Stimulated activated naive B cell treated with anti-CD40 and anti-IgM and Interleukin-4, amounts not matched to agents 10 μg/mL and 1 μg/mL and 100 μg/mL, for 72 hours (primary cell): ENCODE data around the gene FBH1.

Source experiments
- ATAC-seq, 2 donors: fragments of 150-1000 bp; cut with Tn5 transposase; replicated peaks; 2 replicates each; pipeline ENCODE4 v1.10.0; 2021; ENCODE audit warnings: moderate library complexity in 1 of 2
- DNase-seq: peaks from one replicate; pipeline ENCODE4 v3.0.0; 2021
- H3K27ac Mint-ChIP-seq: one replicate; pipeline ENCODE4 v1.8.0; 2022; ENCODE audit warnings: mild to moderate bottlenecking, mixed read lengths
- H3K27me3 Mint-ChIP-seq, 2 donors: one replicate each; pipeline ENCODE4 v1.8.0; 2022; ENCODE audit warnings: mixed read lengths in 2 of 2
- H3K36me3 Mint-ChIP-seq, 2 donors: one replicate each; pipeline ENCODE4 v1.8.0; 2022; ENCODE audit warnings: mixed read lengths in 2 of 2, mild to moderate bottlenecking in 1 of 2
- H3K4me1 Mint-ChIP-seq, 2 donors: one replicate each; pipeline ENCODE4 v1.8.0; 2022; ENCODE audit warnings: mixed read lengths in 2 of 2, mild to moderate bottlenecking in 1 of 2
- H3K4me3 Mint-ChIP-seq, 2 donors: one replicate each; pipeline ENCODE4 v1.8.0; 2022; ENCODE audit warnings: mild to moderate bottlenecking in 2 of 2, mixed read lengths in 2 of 2, moderate library complexity in 1 of 2
- H3K9me3 Mint-ChIP-seq, 2 donors: one replicate each; pipeline ENCODE4 v1.8.0; 2022; ENCODE audit warnings: mixed read lengths in 2 of 2, mild to moderate bottlenecking in 1 of 2

The FBH1 gene

DNA sequence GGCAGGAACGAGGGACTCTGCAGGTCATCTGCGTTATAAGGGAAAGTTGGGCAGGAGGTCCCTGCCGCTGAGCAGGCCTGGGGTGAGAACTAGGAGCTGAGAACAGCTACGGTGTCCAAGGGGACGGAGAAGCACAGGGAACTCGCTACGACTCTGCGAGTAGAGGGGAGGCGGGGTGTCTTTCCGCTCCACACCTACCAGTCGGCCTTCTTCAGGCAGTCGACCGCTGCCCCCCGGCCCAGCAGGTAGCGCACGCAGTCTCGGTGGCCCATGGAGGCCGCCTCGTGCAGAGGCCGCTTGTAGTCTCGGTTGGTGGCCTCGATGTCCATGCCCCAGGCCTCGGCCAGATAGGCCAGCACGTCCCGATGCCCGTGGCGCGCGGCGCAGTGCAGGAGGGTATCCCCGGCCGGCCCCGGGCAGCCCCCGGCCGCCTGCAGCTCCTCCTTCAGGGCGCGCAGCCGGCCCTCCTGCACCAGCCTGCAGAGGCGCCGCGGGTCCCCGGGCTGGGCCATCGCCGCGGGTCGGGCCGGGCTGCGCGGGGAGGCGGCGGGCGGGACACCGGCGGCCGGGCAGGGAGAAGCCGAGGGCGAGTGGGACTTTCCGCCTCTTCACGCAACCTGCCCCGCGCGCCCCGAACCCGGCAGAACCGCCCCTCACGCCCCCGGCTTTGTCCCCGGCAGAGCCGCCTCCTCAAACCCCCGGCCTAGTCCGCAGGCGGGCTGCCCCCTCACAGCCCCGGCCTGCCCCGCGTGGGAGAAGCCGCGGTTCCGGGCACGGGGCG, 1.0 kb upstream of the FBH1 start:
- ATAC-seq (peak; percentile 39 to 44), DNase-seq (peak; percentile 32)
- no peaks in the 10 kb centered on the region for H3K27me3 Mint-ChIP-seq
- H3K36me3 Mint-ChIP-seq: peaks cover 42 to 51% of the 10 kb centered on the region in 2 donors
- H3K27ac Mint-ChIP-seq: peak overlapping the region; percentile 90
- peaks cover 34 to 61% of the 10 kb centered on the region in 2 donors for H3K4me1 Mint-ChIP-seq
- no peaks in the 10 kb centered on the region for H3K9me3 Mint-ChIP-seq
- peak overlapping the region; percentile 90 to 97 for H3K4me3 Mint-ChIP-seq

DNA sequence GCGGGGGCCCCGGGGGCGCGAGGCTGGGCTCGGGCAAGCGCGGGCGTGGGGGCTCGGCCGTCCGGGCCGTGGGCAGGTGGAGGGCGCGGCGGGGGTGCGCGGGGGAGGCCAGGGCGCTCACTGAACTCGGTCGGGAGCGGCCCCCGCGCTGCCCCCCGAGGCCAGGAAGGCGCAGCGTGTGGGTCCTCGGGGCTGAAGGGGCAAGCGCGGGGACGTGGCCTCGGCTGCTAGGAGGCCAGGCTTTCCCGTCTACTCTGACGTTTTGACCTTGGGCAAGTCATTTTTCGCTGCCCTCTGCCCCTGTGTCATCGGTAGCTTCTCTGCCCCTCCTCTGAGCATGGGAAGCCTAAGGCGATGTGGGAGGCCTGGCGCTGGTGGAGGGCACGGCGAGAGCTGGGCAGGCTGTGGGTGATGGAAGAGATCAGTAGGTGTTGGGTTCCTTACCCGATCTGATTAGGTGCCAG, 441 bp downstream of the FBH1 start:
- Mint-ChIP-seq H3K9me3 (no peaks in the 10 kb centered on the region), H3K4me3 (peak overlapping the region; percentile 90 to 95), H3K4me1 (peaks cover 42 to 75% of the 10 kb centered on the region in 2 donors), H3K36me3 (peaks cover 39 to 55% of the 10 kb centered on the region in 2 donors), H3K27ac (peak overlapping the region; percentile 91), H3K27me3 (no peaks in the 10 kb centered on the region)
- DNase-seq (peak; percentile 8), ATAC-seq (peak; percentile 3)

DNA sequence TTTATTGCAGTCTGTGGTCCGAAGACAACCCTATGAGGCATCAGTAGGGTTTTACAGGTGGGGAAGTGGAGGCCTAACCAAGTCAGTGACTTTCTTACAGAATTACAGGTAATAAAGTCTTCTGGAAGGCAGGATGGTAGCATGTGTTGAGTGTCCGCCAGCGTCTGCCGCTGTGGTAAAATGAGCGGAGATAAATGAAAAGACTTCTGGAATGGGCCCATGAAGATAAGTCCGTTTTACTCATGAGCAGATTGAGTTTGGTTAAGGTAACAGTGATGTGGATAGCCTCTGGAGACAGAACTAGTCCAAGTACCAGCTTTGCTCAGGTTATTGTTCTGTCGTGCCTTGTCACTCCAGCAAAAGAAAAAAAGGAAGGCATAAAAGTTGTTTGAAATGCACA, 966 bp downstream of the FBH1 start:
- Mint-ChIP-seq H3K9me3 (no peaks in the 10 kb centered on the region), H3K27me3 (no peaks in the 10 kb centered on the region), H3K4me1 (peaks cover 47 to 80% of the 10 kb centered on the region in 2 donors), H3K36me3 (peaks cover 39 to 55% of the 10 kb centered on the region in 2 donors), H3K4me3 (peak overlapping the region; percentile 90 to 95), H3K27ac (peak overlapping the region; percentile 91)
- DNase-seq (no peak), ATAC-seq (no peak)

DNA sequence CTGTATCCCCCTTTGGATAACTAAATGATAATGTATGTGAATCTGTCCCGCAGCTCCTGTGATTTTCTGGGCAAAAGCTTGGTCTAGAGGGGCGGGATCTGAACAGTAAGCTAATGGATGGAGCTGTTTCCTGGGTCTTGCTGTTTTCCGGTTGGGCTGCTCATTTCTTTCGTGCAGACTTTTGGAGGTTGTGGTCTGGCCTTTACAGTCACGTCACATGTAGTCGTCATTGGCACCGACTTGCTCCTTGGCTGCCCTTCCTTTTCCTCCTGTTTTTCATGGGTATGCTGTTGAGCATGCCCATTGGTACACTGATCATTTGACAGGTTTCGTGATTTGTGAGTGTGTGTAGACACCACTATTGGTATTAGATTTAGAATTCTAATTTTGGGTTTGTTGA, 2.0 kb downstream of the FBH1 start:
- no peak for DNase-seq
- no peaks in the 10 kb centered on the region for H3K9me3 Mint-ChIP-seq
- peaks cover 37 to 56% of the 10 kb centered on the region in 2 donors for H3K36me3 Mint-ChIP-seq
- H3K4me3 Mint-ChIP-seq: peak overlapping the region in 1 of 2 donors; percentile 17
- H3K27me3 Mint-ChIP-seq: no peaks in the 10 kb centered on the region
- H3K4me1 Mint-ChIP-seq: peaks cover 52 to 84% of the 10 kb centered on the region in 2 donors
- ATAC-seq: no peak
- peak overlapping the region; percentile 82 for H3K27ac Mint-ChIP-seq

DNA sequence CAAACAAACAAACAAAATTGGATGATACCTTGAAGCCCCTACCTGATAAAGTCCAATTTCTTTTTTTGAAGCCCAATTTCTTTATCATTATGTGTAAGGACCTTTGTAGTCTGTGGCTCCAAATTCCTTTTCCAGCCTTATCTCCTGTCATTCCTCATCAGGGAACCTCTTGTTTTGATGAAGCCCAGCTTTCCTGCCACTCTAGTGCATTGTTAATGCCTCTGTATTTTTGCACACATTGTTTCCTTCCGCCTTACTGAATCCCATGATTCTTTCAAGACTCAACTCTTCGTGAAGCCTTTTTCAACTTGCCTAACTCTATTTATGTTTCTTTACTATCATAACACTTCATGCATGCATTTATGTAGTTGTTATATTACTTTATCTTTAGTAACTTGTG, 3.3 kb downstream of the FBH1 start:
- H3K9me3 Mint-ChIP-seq: peaks cover 0 to 4% of the 10 kb centered on the region in 2 donors
- peaks cover 46 to 76% of the 10 kb centered on the region in 2 donors for H3K4me1 Mint-ChIP-seq
- DNase-seq (no peak), ATAC-seq (no peak)
- no peak overlapping the region for H3K4me3 Mint-ChIP-seq
- H3K36me3 Mint-ChIP-seq: peaks cover 45 to 61% of the 10 kb centered on the region in 2 donors
- H3K27ac Mint-ChIP-seq: no peak overlapping the region
- no peaks in the 10 kb centered on the region for H3K27me3 Mint-ChIP-seq

DNA sequence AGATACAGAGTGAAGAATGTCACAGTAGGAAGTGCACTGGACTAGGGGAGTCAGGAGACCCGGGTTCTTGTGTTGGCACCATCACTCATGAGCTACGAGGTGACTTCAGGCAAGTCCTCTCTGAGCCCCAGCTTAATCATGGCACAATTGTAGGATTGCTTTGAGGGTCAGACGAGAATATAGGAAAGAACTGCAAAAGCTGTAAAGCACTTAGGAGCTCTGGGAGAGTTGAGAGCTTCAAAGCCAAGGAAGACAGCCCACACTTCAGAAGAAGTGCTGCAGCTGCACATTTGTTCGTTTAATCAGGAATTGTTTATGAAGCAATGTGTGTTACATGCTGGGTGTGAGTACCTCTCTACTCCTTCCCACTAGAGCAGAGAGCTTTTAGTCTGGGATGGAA, 4.4 kb downstream of the FBH1 start:
- DNase-seq: no peak
- Mint-ChIP-seq H3K27ac (peak overlapping the region; percentile 81), H3K4me1 (peaks cover 41 to 70% of the 10 kb centered on the region in 2 donors), H3K4me3 (no peak overlapping the region), H3K27me3 (no peaks in the 10 kb centered on the region), H3K36me3 (peaks cover 50 to 66% of the 10 kb centered on the region in 2 donors), H3K9me3 (peaks cover 0 to 4% of the 10 kb centered on the region in 2 donors)
- ATAC-seq: no peak

DNA sequence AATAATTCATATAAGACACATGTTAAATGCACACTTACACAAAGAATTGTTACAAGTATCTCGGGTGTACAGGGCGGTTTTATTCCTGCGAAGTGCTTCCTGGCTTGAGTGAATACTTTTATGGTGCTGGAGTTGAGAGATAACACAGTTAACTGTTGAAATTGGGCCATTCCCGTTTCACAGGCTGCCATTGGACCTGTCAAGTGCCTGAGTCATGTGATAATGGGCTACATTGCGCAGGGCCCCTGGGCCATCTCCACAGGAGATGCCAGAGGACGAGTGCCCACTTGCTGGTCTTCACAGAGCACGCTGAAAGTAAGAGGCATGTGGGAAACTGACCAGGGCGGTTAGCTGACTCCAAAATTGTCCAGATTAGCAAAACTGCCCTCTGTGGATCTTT, 4.8 kb downstream of the FBH1 start:
- no peak overlapping the region for H3K27ac Mint-ChIP-seq
- H3K4me1 Mint-ChIP-seq: peaks cover 41 to 70% of the 10 kb centered on the region in 2 donors
- ATAC-seq (no peak), DNase-seq (no peak)
- H3K4me3 Mint-ChIP-seq: no peak overlapping the region
- H3K9me3 Mint-ChIP-seq: peaks cover 0 to 4% of the 10 kb centered on the region in 2 donors
- H3K36me3 Mint-ChIP-seq: peaks cover 50 to 66% of the 10 kb centered on the region in 2 donors
- H3K27me3 Mint-ChIP-seq: no peaks in the 10 kb centered on the region

DNA sequence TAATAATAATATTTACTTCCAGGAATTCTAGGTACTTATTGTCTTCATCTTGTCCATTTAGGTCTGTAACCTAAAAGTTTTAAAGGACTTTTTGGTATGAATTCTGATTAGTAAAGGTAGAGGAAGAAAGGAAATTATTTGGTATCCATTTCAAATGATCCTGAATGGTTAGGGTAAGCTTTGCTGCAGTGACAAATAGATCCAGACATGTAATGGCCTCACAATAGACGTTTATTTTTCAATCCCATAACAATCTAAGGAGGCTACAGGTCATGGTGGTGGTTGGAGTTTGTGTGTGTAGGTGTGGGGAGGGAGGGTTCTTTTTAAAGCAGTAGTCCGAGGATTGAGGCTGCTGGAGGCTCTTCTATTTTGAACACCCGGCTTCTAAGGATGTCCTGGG, 5.3 kb downstream of the FBH1 start:
- peaks cover 50 to 66% of the 10 kb centered on the region in 2 donors for H3K36me3 Mint-ChIP-seq
- DNase-seq (no peak), ATAC-seq (no peak)
- peaks cover 0 to 4% of the 10 kb centered on the region in 2 donors for H3K9me3 Mint-ChIP-seq
- peak overlapping the region; percentile 29 to 58 for H3K4me3 Mint-ChIP-seq
- peaks cover 41 to 70% of the 10 kb centered on the region in 2 donors for H3K4me1 Mint-ChIP-seq
- peak overlapping the region; percentile 89 for H3K27ac Mint-ChIP-seq
- H3K27me3 Mint-ChIP-seq: no peaks in the 10 kb centered on the region

DNA sequence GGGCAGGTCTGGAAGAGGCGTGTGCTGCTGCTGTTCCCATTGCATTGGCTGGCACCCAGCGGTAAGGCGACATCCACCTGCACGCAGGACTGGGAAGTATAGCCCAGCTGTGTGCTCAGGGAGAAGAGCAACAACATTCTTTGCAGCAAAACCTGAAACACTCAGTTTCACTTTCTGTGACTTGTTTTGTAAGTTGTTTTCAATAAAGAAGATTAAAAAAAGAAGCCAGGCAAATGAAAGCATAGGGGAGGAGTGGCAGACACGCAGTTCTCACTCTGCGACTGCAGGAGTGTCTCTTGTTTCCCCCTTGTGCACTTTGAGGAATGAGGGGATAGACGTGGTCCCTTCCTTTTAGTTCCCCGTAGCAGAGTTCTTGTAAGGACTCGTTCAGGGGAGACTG, 5.8 kb downstream of the FBH1 start:
- H3K4me3 Mint-ChIP-seq: peak overlapping the region; percentile 29 to 58
- peak; percentile 47 to 60 for ATAC-seq
- H3K27me3 Mint-ChIP-seq: no peaks in the 10 kb centered on the region

DNA sequence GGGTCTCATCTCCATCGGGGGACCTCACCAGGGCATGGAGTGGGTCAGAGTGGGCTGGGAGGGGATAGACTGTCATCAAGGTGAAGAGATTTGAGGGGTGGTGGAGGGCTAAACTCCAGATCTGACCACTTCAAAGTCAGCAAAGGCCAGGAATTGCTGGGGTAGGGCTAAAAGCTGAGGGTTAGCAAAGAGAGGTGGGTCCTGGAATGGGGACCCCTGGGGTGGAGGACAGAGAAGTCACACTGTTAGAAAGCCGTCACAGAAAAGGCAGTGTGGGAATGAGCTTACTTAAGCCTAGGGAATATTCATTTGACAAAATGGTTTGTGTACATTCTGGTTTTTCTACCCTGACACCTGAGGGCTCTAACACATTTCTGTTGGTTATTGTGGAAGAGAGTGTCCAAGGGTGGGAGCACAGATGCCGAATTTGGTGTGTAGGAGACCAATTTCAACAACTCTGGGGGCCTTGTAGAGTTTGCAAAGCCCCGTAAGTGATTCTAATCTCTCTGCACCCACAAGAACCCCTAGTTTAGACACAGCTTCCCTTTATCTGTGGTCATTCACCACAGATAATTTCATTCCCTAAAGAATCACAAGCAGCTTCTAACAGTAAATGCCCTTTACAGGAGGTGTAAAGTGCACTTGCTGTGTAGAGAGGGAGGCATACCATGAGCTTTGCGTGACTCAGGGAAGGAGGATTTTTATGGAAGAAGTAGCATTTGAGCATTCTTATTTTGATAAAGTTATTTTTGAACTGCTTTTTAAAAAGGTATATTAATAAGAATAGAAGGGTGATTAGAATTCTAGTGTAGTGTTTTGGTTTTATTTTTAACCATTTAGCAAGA, 6.4 kb downstream of the FBH1 start:
- peaks cover 0 to 4% of the 10 kb centered on the region in 2 donors for H3K9me3 Mint-ChIP-seq
- H3K36me3 Mint-ChIP-seq: peaks cover 46 to 60% of the 10 kb centered on the region in 2 donors
- H3K4me3 Mint-ChIP-seq: peak overlapping the region; percentile 29 to 58
- no peaks in the 10 kb centered on the region for H3K27me3 Mint-ChIP-seq
- H3K27ac Mint-ChIP-seq: peak overlapping the region; percentile 89
- DNase-seq (no peak), ATAC-seq (peak in 1 of 2 donors; percentile 29)
- H3K4me1 Mint-ChIP-seq: peaks cover 33 to 60% of the 10 kb centered on the region in 2 donors

More for the DNA sequence above, 5.8 kb downstream of the FBH1 start:
- no peak for DNase-seq
- H3K36me3 Mint-ChIP-seq: peaks cover 50 to 66% of the 10 kb centered on the region in 2 donors
- H3K27ac Mint-ChIP-seq: peak overlapping the region; percentile 89
- peaks cover 39 to 66% of the 10 kb centered on the region in 2 donors for H3K4me1 Mint-ChIP-seq
- H3K9me3 Mint-ChIP-seq: peaks cover 0 to 4% of the 10 kb centered on the region in 2 donors

DNA sequence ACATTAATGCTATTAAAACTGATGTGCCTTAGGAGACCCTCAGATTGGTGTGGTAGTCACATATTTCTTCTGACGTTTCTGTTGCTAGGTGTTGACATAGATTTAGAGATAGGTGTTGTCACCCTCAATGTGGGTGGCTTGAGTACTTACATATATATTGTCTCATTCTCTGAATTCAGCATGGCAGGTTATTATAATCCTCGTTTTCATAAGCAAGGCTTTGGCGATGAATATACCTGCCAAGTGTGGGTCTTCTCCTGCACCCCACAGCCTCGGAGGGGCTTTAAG, 7.0 kb downstream of the FBH1 start:
- Mint-ChIP-seq H3K9me3 (peaks cover 0 to 4% of the 10 kb centered on the region in 2 donors), H3K27me3 (no peaks in the 10 kb centered on the region), H3K36me3 (peaks cover 44 to 59% of the 10 kb centered on the region in 2 donors), H3K27ac (no peak overlapping the region), H3K4me3 (no peak overlapping the region), H3K4me1 (peaks cover 30 to 54% of the 10 kb centered on the region in 2 donors)
- DNase-seq (no peak), ATAC-seq (no peak)

DNA sequence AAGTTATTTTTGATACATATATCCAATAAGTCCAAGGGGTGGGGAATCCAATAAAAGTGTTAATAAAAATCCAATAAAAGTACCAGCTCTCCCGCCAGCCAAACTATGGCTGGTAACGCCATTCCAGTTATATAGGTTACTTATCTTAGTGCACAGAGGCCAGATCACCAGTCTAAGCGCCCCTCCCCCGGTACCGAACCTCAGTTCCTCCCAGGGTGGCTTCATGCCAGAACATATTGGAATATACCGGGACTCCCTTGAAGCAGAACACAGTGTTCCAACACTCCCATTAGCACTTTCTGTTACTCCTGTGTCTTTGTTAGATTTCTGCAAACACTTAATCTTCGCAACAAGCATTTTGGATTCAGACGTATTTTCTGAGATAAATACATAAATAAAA, 7.5 kb downstream of the FBH1 start:
- peaks cover 40 to 53% of the 10 kb centered on the region in 2 donors for H3K36me3 Mint-ChIP-seq
- ATAC-seq: no peak
- no peaks in the 10 kb centered on the region for H3K27me3 Mint-ChIP-seq
- H3K4me1 Mint-ChIP-seq: peaks cover 27 to 49% of the 10 kb centered on the region in 2 donors
- H3K4me3 Mint-ChIP-seq: no peak overlapping the region
- H3K9me3 Mint-ChIP-seq: peaks cover 0 to 4% of the 10 kb centered on the region in 2 donors
- no peak overlapping the region for H3K27ac Mint-ChIP-seq
- DNase-seq: no peak

DNA sequence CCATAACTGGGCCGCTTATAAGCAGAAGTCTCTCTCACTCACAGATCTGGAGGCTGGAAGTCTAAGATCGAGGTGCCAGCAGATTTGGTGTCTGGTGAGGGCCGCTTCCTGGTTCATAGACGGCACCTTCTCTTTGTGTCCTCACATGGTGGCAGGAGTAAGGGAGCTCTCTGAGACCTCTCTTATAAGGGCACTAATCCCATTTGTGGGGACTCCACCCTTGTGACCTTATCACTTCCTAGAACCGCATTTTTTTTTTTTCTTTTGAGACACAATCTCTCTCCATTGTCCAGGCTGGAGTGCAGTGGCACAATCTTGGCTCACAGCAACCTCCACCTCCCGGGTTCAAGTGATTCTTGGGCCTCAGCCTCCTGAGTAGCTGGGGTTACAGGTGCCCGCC, 8.1 kb downstream of the FBH1 start:
- H3K36me3 Mint-ChIP-seq: peaks cover 37 to 50% of the 10 kb centered on the region in 2 donors
- no peak for ATAC-seq

DNA sequence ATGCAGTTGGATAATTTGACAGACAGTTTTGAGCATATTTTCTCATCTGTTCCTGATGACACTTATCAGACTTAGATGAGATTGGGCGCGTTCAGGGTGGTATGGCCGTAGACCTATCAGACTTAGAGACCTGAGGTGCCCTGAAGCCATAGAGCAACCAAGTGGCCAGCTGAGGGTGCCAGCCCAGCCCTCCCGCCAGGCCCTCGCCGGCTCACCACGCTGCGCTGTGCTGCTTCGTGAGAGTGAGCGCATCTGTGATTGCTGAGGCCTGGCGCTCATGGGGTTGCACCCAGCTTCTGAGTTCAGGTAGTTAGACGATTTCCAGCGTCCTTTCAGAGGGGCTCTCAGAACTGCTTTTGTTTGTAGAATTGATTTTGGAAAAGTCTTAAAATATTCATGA, 10.2 kb downstream of the FBH1 start:
- Mint-ChIP-seq H3K9me3 (peaks cover 3 to 4% of the 10 kb centered on the region in 2 donors), H3K27ac (no peak overlapping the region), H3K27me3 (no peaks in the 10 kb centered on the region), H3K36me3 (peaks cover 38 to 46% of the 10 kb centered on the region in 2 donors), H3K4me3 (no peak overlapping the region), H3K4me1 (peaks cover 22 to 36% of the 10 kb centered on the region in 2 donors)
- DNase-seq (no peak), ATAC-seq (no peak)

More for the DNA sequence above, 8.1 kb downstream of the FBH1 start:
- DNase-seq: no peak
- Mint-ChIP-seq H3K4me3 (no peak overlapping the region), H3K9me3 (peaks cover 0 to 4% of the 10 kb centered on the region in 2 donors), H3K27ac (no peak overlapping the region), H3K27me3 (no peaks in the 10 kb centered on the region), H3K4me1 (peaks cover 24 to 42% of the 10 kb centered on the region in 2 donors)
